Stimulated activated CD4-positive, alpha-beta T cell treated with anti-CD3 and anti-CD28 coated beads, Interleukin-12 subunit alpha, Interleukin-12 subunit beta, amount 100 ng/mL, for 48 hours (primary cell): ENCODE data around the gene THAP11.
A peak's percentile ranks its signal among the peaks of the same experiment; 100 is the strongest.
"Not testable (repeated sequence)": the region's sequence is repeated elsewhere in the genome, so short reads cannot be mapped to it uniquely, and the experiment has no call there.

Source experiments
- DNase-seq, 3 donors: peaks; one replicate each; pipeline ENCODE4 v3.0.0-alpha.2; 2020; ENCODE audit warnings: low read depth in 2 of 3, low spot score in 1 of 3

Gene THAP11

GRCh38 chr16:67834242-67834614 is 7.9 kb upstream of the THAP11 start:
- no peak for DNase-seq

GRCh38 chr16:67837190-67837589 is 4.9 kb upstream of the THAP11 start:
- DNase-seq = not testable (repeated sequence)

GRCh38 chr16:67837811-67838210 is 4.3 kb upstream of the THAP11 start:
- no peak for DNase-seq

GRCh38 chr16:67841198-67841815 is 813 bp upstream of the THAP11 start:
- DNase-seq = no peak

- DNase-seq = peak in 2 of 3 donors; percentile 43 to 44
These were observed 606 bp downstream of the THAP11 start for GRCh38 chr16:67842509-67843342.

GRCh38 chr16:67843343-67843765 is 1.2 kb downstream of the THAP11 start:
- DNase-seq = no peak

- no peak for DNase-seq
These were observed 2.4 kb downstream of the THAP11 start for GRCh38 chr16:67844497-67844896.

GRCh38 chr16:67845291-67846062 is 3.4 kb downstream of the THAP11 start:
- DNase-seq = no peak

- DNase-seq = no peak
These were observed 3.9 kb downstream of the THAP11 start for GRCh38 chr16:67846063-67846319.

- DNase-seq = peak; percentile 92 to 96 (median 93)
These were observed 4.4 kb downstream of the THAP11 start, which contains the start of gene NUTF2 for GRCh38 chr16:67846320-67847063. TSS of gene NUTF2 (plus strand) at chr16:67846933. CDS start at chr16:67865131, 18,198 bp downstream.

- DNase-seq = no peak
These were observed 5.1 kb downstream of the THAP11 start, which contains the start of gene CENPT for GRCh38 chr16:67847064-67847861. TSS of gene CENPT (minus strand) at chr16:67847693. CDS start at chr16:67833859, 13,834 bp downstream.

GRCh38 chr16:67848118-67848517 is 6.0 kb downstream of the THAP11 start:
- no peak for DNase-seq

- no peak for DNase-seq
These were observed 11.6 kb downstream of the THAP11 start for GRCh38 chr16:67853670-67854069.

GRCh38 chr16:67855789-67856188 is 13.7 kb downstream of the THAP11 start:
- DNase-seq = no peak

- DNase-seq = no peak
These were observed 14.9 kb downstream of the THAP11 start for GRCh38 chr16:67856927-67857546.

GRCh38 chr16:67857547-67858233 is 15.6 kb downstream of the THAP11 start:
- DNase-seq = no peak

GRCh38 chr16:67858500-67858899 is 16.4 kb downstream of the THAP11 start:
- DNase-seq = no peak

- DNase-seq = no peak
These were observed 18.7 kb downstream of the THAP11 start for GRCh38 chr16:67860589-67861398.
